Thoracic aorta (tissue), 2 donors: ENCODE results near the gene SLC7A7. TPM values are rescaled to one million over a fixed set of nuclear protein-coding genes. Genes with fewer than 3 reads are reported as not detected.

ENCODE experiments used
- ATAC-seq: fragments of 150-250 bp; one replicate; pipeline ENCODE4 v1.8.0; 2017; ENCODE audit warnings: low read depth; ENCODE audit not compliant: insufficient number of reproducible peaks, low FRiP score
- DNase-seq: peaks from one replicate; pipeline ENCODE4 v3.0.0-alpha.2; 2020; ENCODE audit warnings: low spot score
- H3K27ac ChIP-seq, 2 donors: fragments of 200-600 bp; sonication (generic); 1 replicate in 1 of 2; 2 replicates in 1 of 2; pipeline ENCODE4 v1.5.1; 2016; ENCODE audit warnings: mild to moderate bottlenecking in 2 of 2, moderate library complexity in 2 of 2
- H3K27me3 ChIP-seq: fragments of 200-600 bp; sonication (generic); replicated peaks from 2 replicates; pipeline ENCODE4 v1.6.0; 2016; ENCODE audit warnings: mild to moderate bottlenecking; ENCODE audit not compliant: insufficient read depth
- H3K36me3 ChIP-seq: fragments of 200-600 bp; sonication (generic); one replicate; pipeline ENCODE4 v1.5.1; 2016
- H3K4me1 ChIP-seq, 2 donors: fragments of 200-600 bp; sonication (generic); 1 replicate in 1 of 2; 2 replicates in 1 of 2; pipeline versions ENCODE4 v1.5.1 to v1.6.0; 2016; ENCODE audit warnings: low read depth in 2 of 2, mild to moderate bottlenecking in 1 of 2; ENCODE audit not compliant: control insufficient read depth in 1 of 2
- H3K4me3 ChIP-seq: fragments of 200-600 bp; sonication (generic); 2 replicates; pipeline ENCODE4 v1.5.1; 2016; ENCODE audit warnings: mild to moderate bottlenecking
- H3K9me3 ChIP-seq: fragments of 200-600 bp; sonication (generic); 2 replicates; pipeline ENCODE4 v1.5.1; 2016
- CTCF ChIP-seq: fragments of 200-600 bp; sonication (generic); IDR thresholded peaks from one replicate; pipeline ENCODE4 v1.5.1; 2019; ENCODE audit warnings: antibody characterized with exemption
- total RNA-seq, 2 donors: library from RNA; depleted of rRNA; stranded (reverse); fragments of >200 nt; gene quantifications; one replicate each; pipeline versions ENCODE4 v1.1.0 to v1.2.3, GENCODE V29; 2016

The SLC7A7 gene
- total RNA-seq, 2 donors from 2014 or later = 34.4 to 38.5 TPM

DNA sequence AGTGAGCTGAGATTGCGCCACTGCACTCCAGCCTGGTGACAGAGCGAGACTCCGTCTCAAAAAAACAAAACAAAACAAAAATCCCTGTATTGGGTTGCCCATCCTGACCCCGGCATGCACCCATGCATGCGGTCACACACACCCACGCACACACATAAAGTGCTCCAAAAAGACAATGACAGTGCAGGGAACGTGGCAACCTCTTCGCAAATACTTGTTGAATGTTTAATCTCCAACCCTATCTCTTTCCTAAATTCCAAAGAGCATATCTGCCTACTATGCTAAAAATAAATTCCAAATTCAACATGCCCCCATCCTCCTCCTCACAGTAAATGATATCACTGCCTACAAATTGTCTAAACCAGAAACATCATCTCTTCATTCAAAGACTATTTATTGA lies 13.5 kb downstream of the SLC7A7 start:
- Histone ChIP-seq H3K36me3 (no peaks in the 10 kb centered on the region), H3K27me3 (no peaks in the 10 kb centered on the region), H3K27ac (no peak overlapping the region), H3K9me3 (no peaks in the 10 kb centered on the region), H3K4me3 (no peak overlapping the region), H3K4me1 (no peaks in the 10 kb centered on the region)
- ATAC-seq (no peak), DNase-seq (no peak)
- no peak for TF ChIP-seq CTCF

DNA sequence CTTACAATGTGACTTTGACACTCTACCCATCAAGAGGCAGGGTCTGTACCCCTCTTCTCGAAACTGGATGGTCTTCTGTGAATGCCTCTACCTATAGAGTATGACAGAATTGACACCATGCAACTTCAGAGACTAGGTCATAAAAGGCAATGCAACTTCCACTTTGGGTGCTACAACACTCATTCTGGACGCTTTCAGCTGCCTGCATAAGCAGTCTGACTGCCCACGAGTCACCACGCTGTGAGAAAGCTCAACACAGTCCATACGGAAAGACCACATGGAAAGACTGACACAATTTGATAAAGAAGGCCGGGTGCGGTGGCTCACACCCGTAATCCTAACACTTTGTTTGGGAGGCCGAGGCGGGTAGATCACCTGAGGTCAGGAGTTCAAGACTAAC lies 14.9 kb downstream of the SLC7A7 start:
- Histone ChIP-seq H3K27me3 (no peaks in the 10 kb centered on the region), H3K36me3 (no peaks in the 10 kb centered on the region), H3K4me1 (no peaks in the 10 kb centered on the region), H3K4me3 (no peak overlapping the region), H3K27ac (no peak overlapping the region), H3K9me3 (no peaks in the 10 kb centered on the region)
- ATAC-seq = no peak
- TF ChIP-seq CTCF = no peak
- DNase-seq = no peak

DNA sequence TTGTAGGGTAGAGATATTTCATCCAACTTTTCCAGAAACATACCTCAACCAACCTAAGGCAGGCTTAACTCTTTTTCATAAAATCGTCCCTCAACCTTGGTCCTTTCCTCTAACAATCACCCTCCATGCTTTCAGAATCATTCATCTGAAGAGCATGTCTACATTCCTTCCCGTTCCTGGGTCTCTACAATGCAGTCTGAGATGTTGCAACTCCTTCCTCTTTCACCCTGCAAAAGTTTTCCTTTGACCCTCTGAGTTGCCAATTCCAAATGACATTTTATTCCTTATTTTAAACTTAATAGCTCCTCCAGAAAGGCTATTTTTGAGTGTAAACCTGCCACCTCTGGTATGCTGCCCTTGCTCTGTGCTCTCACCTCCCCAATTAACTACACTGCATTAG lies 16.7 kb downstream of the SLC7A7 start:
- H3K36me3 ChIP-seq = no peaks in the 10 kb centered on the region
- no peak overlapping the region for H3K4me3 ChIP-seq
- TF ChIP-seq CTCF = no peak
- no peaks in the 10 kb centered on the region for H3K9me3 ChIP-seq
- no peak for ATAC-seq
- no peak overlapping the region for H3K27ac ChIP-seq
- no peaks in the 10 kb centered on the region for H3K27me3 ChIP-seq
- no peak for DNase-seq
- no peaks in the 10 kb centered on the region for H3K4me1 ChIP-seq

DNA sequence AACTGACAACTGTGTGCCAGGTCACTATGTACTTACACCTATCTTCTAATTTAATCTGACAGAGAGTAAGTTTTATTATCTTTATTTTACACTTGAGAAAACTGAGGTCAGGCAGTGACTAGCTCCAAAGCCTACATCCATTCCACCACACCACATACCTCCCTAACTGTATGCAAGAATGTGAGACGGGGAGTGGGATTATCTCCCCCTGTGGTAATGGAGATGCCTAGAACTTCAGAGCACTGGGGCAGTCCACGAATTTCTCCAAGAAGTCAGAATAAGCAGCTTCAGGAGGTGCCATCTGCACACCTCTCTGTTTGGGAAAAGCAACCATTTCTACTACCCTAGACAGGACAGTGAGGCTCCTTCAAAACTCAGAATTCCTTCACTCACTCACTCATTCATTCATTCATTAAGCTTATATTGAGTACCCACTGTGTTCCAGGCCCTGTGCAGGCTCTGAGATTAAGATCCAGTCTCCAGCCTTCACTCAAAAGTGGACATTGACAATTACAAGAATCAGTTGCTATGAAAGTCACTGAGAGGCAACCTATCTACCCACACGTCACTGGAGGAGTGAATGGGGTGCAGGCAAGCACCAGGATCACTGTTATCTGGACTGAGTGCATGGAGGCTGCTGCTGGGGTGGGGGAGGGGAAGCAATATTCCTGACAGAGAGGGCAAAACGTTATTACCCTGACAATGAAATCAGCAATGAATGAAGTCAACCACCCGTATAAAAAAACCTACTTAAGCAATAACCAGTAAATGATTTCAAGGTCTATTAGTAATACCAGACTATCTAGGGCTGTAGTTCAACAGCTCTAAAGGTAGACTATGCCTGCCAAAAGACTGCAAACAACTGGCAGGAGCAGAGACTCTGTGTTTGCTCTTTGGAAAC lies 18.0 kb downstream of the SLC7A7 start:
- Histone ChIP-seq H3K4me3 (no peak overlapping the region), H3K27me3 (no peaks in the 10 kb centered on the region), H3K9me3 (no peaks in the 10 kb centered on the region), H3K36me3 (no peaks in the 10 kb centered on the region), H3K4me1 (no peaks in the 10 kb centered on the region), H3K27ac (no peak overlapping the region)
- ATAC-seq (no peak), DNase-seq (no peak)
- TF ChIP-seq CTCF = no peak

- Histone ChIP-seq H3K9me3 (no peaks in the 10 kb centered on the region), H3K36me3 (no peaks in the 10 kb centered on the region), H3K27ac (no peak overlapping the region), H3K27me3 (no peaks in the 10 kb centered on the region), H3K4me1 (no peaks in the 10 kb centered on the region), H3K4me3 (no peak overlapping the region)
- DNase-seq (no peak), ATAC-seq (no peak)
- no peak for TF ChIP-seq CTCF
Observed at GRCh38 chr14:22796087-22796707, 19.0 kb downstream of the SLC7A7 start.
